Activated CD4-positive, alpha-beta T cell treated with anti-CD3 and anti-CD28 coated beads for 4 hours (primary cell): ENCODE data around the gene PADI2.
"Not testable (repeated sequence)": the region's sequence is repeated elsewhere in the genome, so short reads cannot be mapped to it uniquely, and the experiment has no call there.

ENCODE experiments used
- DNase-seq, 2 donors: peaks; one replicate each; pipeline ENCODE4 v3.0.0-alpha.2; 2020

PADI2 gene

GRCh38 chr1:17080085-17080759, 39.0 kb downstream of the PADI2 start:
- DNase-seq: no peak

- DNase-seq: no peak
Measured at GRCh38 chr1:17078991-17079868, 40.0 kb downstream of the PADI2 start.

- no peak for DNase-seq
Measured at GRCh38 chr1:17075470-17076255, 43.6 kb downstream of the PADI2 start.

GRCh38 chr1:17071794-17072193, 47.5 kb downstream of the PADI2 start:
- no peak for DNase-seq

GRCh38 chr1:17070163-17070525, 49.1 kb downstream of the PADI2 start:
- DNase-seq: no peak

- DNase-seq: no peak
Measured at GRCh38 chr1:17069452-17070162, 49.6 kb downstream of the PADI2 start.

- DNase-seq: no peak
Measured at GRCh38 chr1:17068789-17069188, 50.5 kb downstream of the PADI2 start.

- no peak for DNase-seq
Measured at GRCh38 chr1:17067465-17068240, 51.6 kb downstream of the PADI2 start.

- DNase-seq: no peak
Measured at GRCh38 chr1:17067069-17067426, 52.2 kb downstream of the PADI2 start.

- DNase-seq: no peak
Measured at GRCh38 chr1:17066361-17067068, 52.7 kb downstream of the PADI2 start.

GRCh38 chr1:17065666-17066065, 53.6 kb downstream of the PADI2 start:
- no peak for DNase-seq

GRCh38 chr1:17062751-17063150, 56.5 kb downstream of the PADI2 start:
- not testable (repeated sequence) for DNase-seq

- no peak for DNase-seq
Measured at GRCh38 chr1:17061892-17062291, 57.4 kb downstream of the PADI2 start.

GRCh38 chr1:17061486-17061885, 57.8 kb downstream of the PADI2 start:
- no peak for DNase-seq

- DNase-seq: no peak
Measured at GRCh38 chr1:17060306-17060749, 58.9 kb downstream of the PADI2 start.

- peak; percentile 10 to 20 for DNase-seq
Measured at GRCh38 chr1:17059391-17060305, 59.6 kb downstream of the PADI2 start.

GRCh38 chr1:17056551-17056950, 62.7 kb downstream of the PADI2 start:
- DNase-seq: no peak

- DNase-seq: no peak
Measured at GRCh38 chr1:17055801-17056200, 63.5 kb downstream of the PADI2 start.

- peak; percentile 98 to 99 for DNase-seq
Measured at GRCh38 chr1:17053685-17054410, 65.4 kb downstream of the PADI2 start, which contains the start of gene SDHB. Gene SDHB, minus strand, starts transcription at chr1:17054032. Its CDS starts 13 bp downstream, at chr1:17054019.
